ENCODE data around the gene AGBL3. TPM values are rescaled to one million over a fixed set of nuclear protein-coding genes. Genes with fewer than 3 reads are reported as not detected.
"Not testable (repeated sequence)": the region's sequence is repeated elsewhere in the genome, so short reads cannot be mapped to it uniquely, and the experiment has no call there.

Gene AGBL3
- total RNA-seq, 1 donor from 2014 or later = 3.9 TPM

DNA sequence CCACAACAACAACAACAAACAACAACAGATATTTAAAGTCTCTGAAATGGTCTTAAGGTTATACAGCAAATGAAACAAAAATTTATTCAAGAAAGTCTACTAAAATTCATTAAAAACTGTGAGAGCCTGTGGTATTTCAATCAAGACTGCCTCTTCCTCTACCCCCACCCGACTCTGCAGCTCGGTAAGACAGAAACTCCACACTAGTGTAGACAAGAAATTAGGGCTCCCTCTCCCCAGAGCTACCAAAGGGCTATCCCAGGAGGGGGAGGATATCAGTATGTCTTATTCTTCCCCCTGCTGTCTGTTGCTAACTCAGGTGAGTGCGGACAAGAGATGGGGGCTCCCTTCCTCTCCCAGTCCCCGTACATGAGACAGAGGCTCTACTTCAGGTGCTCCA is 90.6 kb downstream of the AGBL3 start:
- no peak for DNase-seq (ENCODE audit: low spot score)

DNA sequence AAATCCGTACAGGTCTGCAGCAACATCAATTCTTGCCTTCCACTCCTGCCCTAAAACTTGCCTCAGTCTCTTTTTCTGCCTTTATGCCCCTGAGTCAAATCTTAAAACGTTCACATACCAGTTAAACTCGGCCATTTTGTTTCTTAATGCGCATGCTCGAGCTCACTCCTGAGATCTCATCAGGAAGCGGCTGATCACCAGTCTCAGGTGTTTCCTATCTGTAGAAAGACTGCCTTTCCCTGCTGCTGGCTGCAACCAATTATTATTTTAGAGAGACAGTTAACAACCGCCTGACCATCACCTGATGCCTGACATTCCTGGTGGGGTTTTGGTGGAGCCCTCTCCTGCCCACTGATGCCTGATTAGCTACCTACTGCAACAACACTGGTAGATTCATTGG is 91.3 kb downstream of the AGBL3 start:
- DNase-seq (ENCODE audit: low spot score) = no peak

DNA sequence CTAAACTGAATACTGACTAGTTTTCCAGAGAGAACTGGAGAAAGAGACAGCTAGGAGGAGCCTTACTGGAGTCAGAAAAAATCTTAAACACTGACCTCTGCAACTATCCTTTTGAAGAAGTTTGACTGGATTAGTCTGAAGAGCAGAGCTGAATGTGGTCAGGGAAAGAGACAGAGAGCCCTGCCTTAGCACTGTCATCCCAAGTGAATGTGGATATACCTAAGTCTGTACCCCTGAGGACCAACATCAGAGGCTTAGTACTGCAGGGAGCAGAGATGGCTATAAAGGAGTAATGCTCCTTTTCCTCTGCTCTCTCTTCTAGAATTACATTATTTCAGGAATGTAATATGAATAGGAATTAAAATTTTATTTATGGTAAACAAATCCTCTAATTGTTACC is 91.7 kb downstream of the AGBL3 start:
- no peak for DNase-seq (ENCODE audit: low spot score)

DNA sequence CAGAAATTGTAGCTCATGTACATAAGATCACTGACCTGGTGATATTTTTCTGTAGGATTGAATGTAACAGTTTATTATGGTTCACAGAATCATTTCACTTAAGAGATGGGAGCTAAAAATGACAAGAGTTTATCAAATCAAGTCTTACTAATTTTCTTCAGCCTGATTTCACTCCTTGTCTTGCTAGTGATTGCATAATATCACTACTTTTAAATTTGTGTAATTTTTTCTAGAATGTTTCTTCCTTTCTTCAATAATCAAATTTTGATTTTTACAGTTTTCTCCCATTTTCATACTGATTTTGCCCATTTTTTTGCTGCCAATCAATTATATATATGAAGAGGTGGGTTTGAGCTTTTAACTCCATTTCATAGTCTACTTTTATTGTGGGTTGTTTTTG is 92.8 kb downstream of the AGBL3 start:
- DNase-seq (ENCODE audit: low spot score) = no peak

DNA sequence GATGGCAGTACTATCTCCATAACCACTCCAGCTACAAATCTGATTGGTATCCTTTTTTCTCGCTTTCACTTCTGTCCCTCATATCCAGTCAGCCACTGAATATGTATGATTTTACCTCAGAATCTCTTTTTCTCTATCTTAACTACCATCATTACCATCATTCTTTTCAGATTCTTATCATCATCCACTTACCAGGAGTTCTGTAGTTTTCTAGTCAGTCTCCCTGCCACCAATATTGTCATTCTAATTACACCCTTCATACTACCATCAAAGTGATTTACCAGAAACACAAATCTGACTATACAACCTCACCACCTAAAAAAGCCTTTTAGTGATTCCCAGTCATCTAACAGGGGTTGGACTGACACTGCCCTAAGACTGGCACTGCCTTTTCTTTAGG is 96.7 kb downstream of the AGBL3 start:
- no peak for DNase-seq (ENCODE audit: low spot score)

DNA sequence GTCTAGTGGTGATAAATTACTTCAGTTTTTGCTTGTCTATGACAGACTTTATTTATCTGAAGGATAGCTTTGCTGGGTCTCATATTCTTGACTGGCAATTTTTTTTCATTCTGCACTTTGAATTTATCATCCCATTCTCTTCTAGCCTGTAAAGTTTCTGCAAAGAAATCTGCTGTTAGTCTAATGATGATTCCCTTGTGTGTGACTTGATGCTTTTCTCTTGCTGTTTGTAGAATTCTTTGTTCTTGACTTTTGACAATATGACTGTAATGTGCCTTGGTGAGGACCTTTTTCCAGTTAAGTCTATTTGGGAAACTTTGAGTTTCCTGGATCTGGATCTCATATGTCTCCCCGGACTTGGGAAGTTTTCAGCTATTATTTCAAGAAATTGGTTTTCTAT is 102.3 kb downstream of the AGBL3 start:
- no peak for DNase-seq (ENCODE audit: low spot score)

DNA sequence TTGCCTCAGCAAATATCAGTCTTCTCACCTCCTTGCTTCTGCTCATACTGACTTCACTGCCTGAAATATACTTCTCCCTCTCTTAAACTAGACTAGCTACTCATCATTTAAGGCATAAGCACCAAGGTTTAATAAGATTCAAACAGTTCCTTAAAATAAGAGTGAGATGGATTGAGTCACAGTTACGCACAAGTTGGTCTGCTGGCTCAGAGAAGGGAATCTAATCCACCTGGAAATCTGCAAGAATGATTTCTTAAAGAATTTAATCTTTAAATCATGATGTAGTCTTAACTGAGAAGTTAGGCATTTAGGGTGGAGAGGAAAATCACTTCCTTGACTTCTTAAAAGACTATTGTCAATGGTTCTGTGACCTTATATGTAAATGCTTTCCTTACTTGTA is 105.4 kb downstream of the AGBL3 start:
- DNase-seq (ENCODE audit: low spot score) = no peak

DNA sequence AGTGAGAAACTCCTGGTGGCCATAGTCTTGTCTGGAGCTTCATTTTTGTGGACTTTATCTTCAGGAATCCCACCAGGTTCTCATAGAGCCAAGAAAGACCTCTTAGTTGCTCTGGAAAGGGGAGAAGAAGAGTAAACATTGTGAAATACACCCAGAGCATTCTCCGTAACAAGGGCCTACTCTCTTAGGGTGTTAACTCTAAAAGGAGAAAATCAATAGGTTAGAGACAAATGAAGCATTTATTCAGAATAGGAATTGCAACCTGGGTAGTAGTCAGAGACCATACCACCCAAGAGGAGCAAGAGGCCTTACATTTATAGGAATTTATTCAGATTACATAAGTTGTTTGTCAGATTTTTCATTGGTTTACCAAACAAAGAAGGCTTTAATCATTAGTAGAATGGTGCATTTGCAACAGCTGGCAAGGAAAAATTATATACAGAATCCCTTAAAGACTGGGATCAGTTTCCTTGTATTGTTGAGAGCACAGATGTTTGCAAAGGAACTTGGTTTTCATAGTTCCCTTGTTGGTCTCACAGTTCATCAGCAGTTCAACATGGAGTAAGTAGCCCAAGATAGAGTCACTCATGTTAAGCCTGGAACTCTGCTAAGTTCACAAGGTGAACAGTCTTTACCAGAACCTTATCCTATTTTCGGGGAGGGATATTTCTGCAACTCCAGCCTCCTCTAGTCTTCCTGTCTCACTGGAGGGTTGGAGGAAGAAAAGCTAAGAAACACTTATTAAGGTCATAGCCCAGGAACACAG is 108.3 kb downstream of the AGBL3 start:
- no peak for DNase-seq (ENCODE audit: low spot score)

DNA sequence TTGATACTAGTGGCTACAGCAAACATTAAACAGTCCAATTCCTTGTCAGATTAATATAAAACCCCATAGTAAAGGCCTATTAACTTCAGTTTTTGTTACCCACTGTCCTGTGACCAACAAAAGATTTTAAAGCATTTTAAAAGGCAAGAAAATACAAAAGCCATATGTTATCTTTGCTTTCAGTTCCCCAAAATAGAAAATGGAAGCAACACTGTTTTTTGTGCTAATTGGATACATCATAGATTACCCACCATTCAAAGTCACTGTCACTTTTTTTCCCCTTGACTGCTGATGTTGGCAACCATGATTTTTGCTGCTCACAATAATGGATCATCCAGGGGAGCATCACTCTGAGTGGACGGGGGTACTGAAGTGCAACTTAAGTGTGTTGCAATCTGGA is 109.1 kb downstream of the AGBL3 start:
- no peak for DNase-seq (ENCODE audit: low spot score)

DNA sequence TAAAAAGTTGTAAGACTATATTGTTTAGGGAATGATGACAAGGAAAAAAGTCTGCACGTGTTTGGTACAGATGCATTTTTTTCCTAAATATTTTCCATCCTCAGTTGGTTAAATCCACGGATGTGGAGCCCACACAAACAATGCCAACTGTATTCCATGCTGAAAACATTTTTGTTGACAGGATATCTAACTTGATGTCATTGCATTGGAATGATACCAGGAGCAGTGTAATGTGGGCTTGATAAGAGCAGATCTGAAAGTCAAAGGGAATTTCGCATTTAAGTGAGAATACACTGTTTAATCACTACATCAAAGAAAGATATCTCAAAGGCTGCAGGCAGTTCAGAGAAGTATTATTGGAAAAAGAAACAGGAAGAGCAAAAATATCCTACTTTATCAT is 112.1 kb downstream of the AGBL3 start:
- DNase-seq (ENCODE audit: low spot score) = no peak

DNA sequence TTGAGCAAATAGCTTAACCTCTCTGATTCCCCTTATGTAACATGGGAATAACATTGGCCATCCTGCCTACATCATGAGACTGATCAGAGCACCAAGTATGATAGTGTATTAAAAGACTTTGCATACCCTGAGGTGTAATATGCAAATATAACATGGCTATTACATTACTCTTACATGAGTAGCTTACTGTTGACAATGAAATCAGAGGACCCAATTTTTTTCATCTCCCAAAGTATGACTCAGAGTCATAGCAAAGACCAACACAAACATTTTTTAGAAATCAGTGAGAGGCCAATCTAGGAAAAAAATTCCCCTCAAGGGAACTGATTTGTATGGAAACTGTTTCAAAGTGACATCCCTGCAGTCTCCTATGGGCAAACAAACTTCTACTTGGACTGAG is 114.5 kb downstream of the AGBL3 start:
- no peak for DNase-seq (ENCODE audit: low spot score)

DNA sequence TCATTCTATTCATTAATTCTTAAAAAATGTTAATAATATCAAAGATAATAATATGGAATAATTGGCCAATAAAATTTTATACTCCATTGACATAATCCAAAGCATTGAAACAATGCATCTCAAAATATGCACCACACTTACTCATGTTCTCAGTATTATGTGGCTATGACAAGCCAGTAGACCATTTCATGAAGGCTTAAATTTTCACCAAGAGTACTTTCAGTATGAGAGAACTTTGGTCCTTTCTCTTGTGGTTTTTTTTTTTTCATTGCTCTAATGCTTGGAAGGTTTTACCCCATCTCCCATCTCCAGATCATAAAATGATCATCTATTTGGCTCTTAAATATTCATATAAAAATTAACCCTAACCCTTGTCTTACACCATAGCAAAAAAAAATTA is 116.1 kb downstream of the AGBL3 start:
- DNase-seq (ENCODE audit: low spot score) = no peak

DNA sequence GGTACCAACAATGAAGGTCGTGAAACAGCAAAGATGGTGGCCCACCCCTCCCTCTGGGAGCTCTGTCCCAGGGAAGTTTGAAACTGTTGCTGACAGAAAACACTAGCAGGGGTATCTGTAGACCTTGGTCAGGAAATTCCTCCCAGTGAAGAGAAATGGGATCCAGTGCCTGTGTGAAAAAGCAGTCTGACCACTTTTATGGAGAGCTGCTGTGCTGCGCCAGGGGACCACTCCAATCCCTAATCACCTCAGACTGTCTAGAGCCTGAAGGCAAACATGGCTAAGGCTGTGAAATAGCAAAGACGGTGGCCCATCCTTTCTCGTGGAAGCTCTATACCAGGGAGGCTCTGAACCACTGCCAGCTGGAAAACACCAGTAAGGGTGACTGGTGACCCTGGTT is 123.3 kb downstream of the AGBL3 start:
- DNase-seq (ENCODE audit: low spot score) = no peak

DNA sequence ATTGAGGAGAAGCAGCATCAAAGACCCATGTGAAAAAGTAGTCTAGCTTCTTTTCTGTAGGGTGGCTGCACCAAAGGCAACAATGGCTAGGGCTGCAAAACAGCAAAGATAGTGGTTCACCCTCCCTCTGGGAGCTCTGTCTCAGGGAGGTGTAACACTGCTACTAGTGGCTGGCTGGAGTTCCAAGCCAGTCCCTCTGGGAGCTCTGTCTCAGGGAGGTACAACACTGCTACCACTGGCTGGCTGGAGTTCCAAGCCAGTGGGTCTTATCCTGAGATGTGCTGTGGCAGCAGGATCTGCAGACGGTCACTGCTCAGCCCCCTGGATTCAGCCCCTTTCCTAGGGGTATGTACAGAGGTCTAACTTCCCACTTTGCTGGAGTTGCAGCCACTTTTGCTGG is 123.7 kb downstream of the AGBL3 start:
- DNase-seq (ENCODE audit: low spot score) = no peak

DNA sequence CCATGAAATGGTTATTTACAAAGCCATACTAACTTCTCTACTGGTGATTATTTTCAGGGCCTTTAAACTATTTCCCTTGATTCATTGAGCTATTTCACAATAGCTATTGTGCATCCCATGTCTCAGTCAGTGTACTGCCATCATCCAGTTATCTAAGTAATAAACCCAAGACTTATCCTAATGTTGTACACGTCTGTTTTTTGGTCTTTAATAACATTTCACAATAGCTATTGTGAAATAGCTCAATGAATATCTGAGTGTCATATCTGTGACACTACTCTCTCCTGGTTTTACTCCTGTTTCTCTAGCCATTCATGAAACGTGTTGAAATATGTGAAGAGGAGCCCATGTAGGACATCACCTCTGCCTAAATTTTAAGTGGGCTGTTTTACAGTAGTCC is 125.1 kb downstream of the AGBL3 start:
- no peak for DNase-seq (ENCODE audit: low spot score)

DNA sequence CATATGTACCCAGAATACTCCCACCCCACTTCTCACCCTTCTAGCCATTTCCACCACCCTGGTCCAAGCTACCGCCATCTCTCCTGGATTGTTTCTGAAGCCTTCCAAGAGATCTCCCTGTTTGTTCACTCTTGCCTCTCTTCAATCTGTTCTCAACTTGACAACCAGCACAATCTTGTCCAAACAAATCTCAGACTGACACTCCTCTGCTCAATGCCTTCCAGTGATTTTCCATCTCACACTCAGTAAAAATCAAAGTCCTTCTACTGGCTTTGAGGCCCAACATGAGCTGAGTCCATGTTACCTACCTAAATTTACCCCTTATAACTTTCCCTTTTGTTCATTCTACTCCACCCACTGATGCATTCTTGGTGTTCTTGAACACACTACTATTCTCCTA is 128.3 kb downstream of the AGBL3 start:
- no peak for DNase-seq (ENCODE audit: low spot score)

DNA sequence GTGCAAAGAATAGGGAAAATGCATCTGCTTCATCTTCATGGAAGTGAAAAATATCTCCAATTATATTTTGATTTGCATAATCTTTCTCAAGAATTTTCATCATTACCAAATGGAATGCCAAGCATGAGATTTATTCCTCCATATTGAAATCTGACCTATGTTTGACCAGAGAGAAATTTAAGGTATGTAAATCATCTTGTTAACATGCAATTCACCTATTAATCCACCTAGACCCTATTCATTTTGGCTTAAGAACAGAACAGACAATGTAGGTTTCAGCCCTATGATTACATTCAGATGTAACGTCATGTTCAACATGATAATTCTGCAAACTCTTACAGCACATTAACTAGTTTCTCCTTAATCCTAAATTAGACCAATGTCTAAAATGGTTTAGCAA is 130.8 kb downstream of the AGBL3 start:
- DNase-seq (ENCODE audit: low spot score) = no peak

DNA sequence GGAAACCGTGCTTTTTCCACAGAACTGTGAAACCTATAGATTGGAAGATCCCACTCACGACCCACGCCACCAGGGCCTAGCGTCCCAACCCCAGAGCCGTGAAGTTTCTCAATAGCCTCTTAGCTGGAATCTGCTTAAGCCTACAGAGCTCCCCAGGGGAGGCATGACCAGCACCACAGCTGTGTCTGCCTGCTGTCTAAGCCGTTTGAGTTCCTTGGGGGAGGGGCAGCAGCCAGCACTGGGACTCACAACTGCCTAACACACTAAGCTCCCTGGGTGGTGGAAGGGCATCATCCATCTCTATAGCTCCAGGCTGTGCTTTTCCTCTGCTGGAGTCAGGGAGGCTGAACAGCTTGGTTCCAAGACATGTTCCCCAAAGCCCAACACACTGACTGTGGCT is 135.6 kb downstream of the AGBL3 start:
- no peak for DNase-seq (ENCODE audit: low spot score)

DNA sequence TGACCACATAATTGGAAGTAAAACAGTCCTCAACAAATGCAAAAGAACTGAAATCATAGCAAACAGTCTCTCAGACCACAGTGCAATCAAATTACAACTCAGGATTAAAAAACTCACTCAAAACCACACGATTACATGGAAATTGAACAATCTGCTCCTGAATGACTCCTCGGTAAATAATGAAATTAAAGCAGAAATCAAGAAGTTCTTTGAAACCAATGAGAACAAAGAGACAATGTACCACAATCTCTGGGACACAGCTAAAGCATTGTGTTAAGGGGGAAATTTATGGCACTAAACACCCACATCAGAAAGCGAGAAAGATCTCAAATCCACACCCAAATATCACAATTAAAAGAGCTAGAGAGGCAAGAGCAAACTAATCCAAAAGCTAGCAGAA is 138.3 kb downstream of the AGBL3 start:
- not testable (repeated sequence) for DNase-seq (ENCODE audit: low spot score)

DNA sequence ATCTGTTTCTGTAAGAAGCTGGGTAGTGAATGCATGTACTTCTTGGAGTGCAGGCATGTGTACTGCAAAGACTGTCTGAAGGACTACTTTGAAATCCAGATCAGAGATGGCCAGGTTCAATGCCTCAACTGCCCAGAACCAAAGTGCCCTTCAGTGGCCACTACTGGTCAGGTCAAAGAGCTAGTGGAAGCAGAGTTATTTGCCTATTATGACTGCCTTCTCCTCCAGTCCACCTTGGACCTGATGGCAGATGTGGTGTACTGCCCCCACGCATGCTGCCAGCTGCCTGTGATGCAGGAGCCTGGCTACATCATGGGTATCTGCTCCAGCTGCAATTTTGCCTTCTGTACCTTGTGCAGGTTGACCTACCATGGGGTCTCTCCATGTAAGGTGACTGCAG is 142.6 kb downstream of the AGBL3 start:
- DNase-seq (ENCODE audit: low spot score) = no peak

DNA sequence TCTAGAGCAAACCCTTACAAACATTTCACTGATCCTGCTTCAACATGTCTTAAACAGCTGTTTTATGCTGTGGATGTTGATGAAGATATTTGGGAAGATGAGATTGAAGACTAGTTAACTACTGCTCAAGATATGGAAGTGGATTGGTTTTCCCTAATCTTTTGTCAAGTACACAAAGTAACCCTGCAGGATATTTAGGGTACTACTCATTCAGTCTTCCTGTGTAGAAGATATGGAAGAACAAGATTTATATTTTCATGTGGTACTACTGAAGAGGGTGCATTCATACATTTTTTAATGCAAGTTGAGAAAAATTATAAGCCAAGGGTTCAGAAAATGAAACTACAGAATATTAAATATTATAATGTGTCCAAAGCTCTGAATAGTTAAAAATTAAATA is 143.3 kb downstream of the AGBL3 start:
- no peak for DNase-seq (ENCODE audit: low spot score)

DNA sequence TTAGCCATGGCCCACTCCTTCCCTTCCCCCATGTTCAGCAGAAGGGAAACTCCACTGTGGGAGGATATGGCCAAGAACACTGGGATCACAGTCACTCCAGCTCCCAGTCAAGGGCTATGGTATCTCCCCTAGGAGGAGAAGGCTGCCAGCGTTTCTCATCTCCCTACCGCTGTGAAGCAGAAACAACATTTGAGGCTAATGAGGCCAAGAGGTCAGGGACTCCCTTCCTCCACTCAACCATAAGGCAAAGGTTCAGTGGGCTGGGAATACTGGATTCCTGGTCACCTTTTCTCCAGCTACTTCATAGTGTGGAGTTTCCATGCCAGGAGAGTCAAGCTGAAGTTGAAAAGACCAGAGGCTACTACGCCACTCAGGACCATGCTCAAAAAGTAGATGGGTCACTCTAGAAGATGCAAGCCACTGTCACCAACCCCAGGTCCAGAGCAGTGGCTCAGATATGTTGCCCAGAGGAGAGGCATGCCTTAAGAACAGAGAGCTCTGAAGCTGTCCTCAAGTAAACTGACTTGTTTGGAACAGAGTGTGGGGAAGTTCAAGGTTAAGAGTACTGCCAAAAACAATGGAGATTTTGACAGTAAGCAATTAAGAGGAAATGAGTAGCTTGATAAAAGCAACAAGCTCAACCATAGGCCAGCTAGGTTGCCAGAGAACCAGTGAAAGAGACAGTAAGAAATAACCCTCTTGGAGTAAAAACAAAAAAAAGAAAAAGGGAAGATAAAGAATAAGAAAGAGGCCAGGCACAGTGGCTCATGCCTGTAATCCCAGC is 157.8 kb downstream of the AGBL3 start:
- DNase-seq (ENCODE audit: low spot score) = no peak

DNA sequence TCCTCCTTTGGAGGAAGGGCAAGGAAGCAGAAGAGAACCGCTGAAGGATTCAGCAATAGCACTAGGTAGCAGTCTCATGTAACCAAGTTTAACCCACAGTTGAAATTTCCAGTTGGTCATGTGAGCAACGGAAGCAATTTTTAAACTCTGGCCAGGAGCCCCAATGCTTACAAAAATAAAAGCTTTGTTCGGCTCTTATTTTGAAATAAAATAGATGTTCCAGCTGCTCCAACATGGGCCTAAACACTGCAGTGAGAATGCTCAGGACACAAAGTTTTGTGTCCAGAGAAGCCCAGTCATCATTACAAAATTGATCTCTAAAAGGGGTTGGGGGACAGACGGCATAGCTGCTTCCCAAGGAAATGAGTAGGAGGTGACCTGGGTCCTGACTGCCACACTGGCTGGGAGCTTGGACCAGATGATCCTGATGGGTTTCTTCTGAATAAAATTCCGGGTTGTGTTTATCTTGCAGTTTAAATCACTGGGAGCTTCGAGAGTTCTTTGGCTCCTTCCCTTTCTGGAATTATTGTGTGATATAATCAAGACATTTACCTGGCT is 161.1 kb downstream of the AGBL3 start:
- DNase-seq (ENCODE audit: low spot score) = no peak

Measured in ureter (tissue), 1 donor.